ENCODE data around the gene TMEM200B.

DNA sequence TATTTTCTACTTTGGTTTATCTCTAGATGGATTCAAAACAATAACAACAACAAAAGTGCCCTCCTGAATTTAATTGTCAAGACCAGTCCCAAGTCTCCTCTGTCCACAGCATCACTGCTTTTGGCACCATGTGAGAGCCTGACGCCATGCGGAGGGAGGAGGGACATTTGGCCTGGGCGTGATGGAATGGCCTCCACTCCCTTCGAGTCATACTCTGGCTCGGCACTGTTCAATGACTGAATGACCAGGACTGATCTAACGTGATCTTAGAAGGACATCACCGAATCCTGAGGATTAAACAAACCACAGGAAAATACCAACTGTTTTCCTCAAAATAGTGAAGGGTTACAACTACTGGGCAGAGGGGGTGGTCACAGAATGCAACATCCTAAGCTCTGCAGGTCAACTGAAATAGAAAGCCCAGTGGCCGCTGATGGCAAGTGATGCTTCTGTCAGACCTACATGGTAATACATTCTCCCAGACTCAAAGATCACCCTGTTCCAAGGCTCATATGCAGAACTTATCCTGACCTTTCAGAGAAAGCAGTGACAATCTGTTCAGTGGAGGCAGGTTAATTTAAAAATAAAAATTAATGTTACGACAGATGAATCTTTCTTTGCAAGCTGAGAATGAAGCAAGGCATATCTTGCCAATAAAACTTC is 38.9 kb upstream of the TMEM200B start:
- TF ChIP-seq, protein P1, sequence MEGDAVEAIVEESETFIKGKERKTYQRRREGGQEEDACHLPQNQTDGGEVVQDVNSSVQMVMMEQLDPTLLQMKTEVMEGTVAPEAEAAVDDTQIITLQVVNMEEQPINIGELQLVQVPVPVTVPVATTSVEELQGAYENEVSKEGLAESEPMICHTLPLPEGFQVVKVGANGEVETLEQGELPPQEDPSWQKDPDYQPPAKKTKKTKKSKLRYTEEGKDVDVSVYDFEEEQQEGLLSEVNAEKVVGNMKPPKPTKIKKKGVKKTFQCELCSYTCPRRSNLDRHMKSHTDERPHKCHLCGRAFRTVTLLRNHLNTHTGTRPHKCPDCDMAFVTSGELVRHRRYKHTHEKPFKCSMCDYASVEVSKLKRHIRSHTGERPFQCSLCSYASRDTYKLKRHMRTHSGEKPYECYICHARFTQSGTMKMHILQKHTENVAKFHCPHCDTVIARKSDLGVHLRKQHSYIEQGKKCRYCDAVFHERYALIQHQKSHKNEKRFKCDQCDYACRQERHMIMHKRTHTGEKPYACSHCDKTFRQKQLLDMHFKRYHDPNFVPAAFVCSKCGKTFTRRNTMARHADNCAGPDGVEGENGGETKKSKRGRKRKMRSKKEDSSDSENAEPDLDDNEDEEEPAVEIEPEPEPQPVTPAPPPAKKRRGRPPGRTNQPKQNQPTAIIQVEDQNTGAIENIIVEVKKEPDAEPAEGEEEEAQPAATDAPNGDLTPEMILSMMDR (IDR thresholded peaks at IDR 0.05), result no peak
- TF ChIP-seq POLR2A (IDR thresholded peaks at IDR 0.05), result no peak

Data from testis (tissue), 2 donors.